Spinal cord (tissue), 10 donors: ENCODE measurements around the gene ASTE1. TPM values are rescaled to one million over a fixed set of nuclear protein-coding genes. Genes with fewer than 3 reads are reported as not detected.
"Not testable (repeated sequence)": the region's sequence is repeated elsewhere in the genome, so short reads cannot be mapped to it uniquely, and the experiment has no call there.

Experiments
- DNase-seq, 6 donors: peaks; one replicate each; pipeline versions ENCODE4 v3.0.0 to v3.0.0-alpha.2; 2013 to 2015; ENCODE audit warnings: low spot score in 6 of 6, low read depth in 4 of 6
- H3K27ac ChIP-seq: one replicate; pipeline ENCODE4 v1.5.1; 2013; ENCODE audit warnings: low read depth, low read length, control low read depth
- H3K27me3 ChIP-seq: one replicate; pipeline ENCODE4 v1.6.1; 2013; ENCODE audit warnings: low read length; ENCODE audit not compliant: control insufficient read depth, insufficient read depth
- H3K36me3 ChIP-seq: one replicate; pipeline ENCODE4 v1.6.1; 2013; ENCODE audit warnings: low read length; ENCODE audit not compliant: control insufficient read depth, insufficient read depth
- H3K4me1 ChIP-seq: one replicate; pipeline ENCODE4 v1.6.1; 2013; ENCODE audit warnings: low read length; ENCODE audit not compliant: control insufficient read depth, insufficient read depth
- H3K4me3 ChIP-seq: one replicate; pipeline ENCODE4 v1.5.1; 2013; ENCODE audit warnings: low read depth, low read length, control low read depth
- H3K9me3 ChIP-seq: one replicate; pipeline ENCODE4 v1.6.1; 2013; ENCODE audit warnings: low read length; ENCODE audit not compliant: control insufficient read depth, insufficient read depth
- WGBS: methylation state at CpG from one replicate; pipeline ENCODE4 v1.1.5; 2013; ENCODE audit warnings: missing lambda C conversion rate; ENCODE audit not compliant: insufficient coverage; 5-methylcytosine and 5-hydroxymethylcytosine counted together
- polyA plus RNA-seq, 2 donors: library from polyadenylated mRNA; unstranded; fragments of 120-200 nt; gene quantifications; one replicate each; pipeline ENCODE4 v1.2.1, GENCODE V29; 2013; ENCODE audit not compliant: insufficient read length in 2 of 2
- total RNA-seq, 2 donors: library from RNA; depleted of rRNA in 1 of 2; stranded (reverse); fragments of 120-200 nt in 1 of 2; fragments of >200 nt in 1 of 2; gene quantifications; one replicate each; pipeline versions ENCODE4 v1.2.3 to v1.2.4, GENCODE V29; 2013 to 2014
- donor health status: healthy.

The ASTE1 gene
- total and polyA plus RNA-seq, 4 donors = 9.0 to 13.2 (median 10.8) TPM

- not testable (repeated sequence) for H3K27me3 ChIP-seq, H3K27ac ChIP-seq, H3K36me3 ChIP-seq, H3K9me3 ChIP-seq, DNase-seq, H3K4me1 ChIP-seq, H3K4me3 ChIP-seq
- WGBS = 87% methylated on average over 8 of the region's 10 CpGs
Observed at GRCh38 chr3:131042271-131042985, 15.8 kb upstream of the ASTE1 start.

GRCh38 chr3:131038326-131038725 is 11.7 kb upstream of the ASTE1 start:
- Histone ChIP-seq H3K9me3 (no peaks in the 10 kb centered on the region), H3K27ac (no peak overlapping the region), H3K4me3 (no peak overlapping the region), H3K4me1 (no peaks in the 10 kb centered on the region), H3K27me3 (no peaks in the 10 kb centered on the region), H3K36me3 (peaks cover 4% of the 10 kb centered on the region)
- WGBS = no CpG with 5 or more reads among the region's 2 CpGs
- DNase-seq = no peak

GRCh38 chr3:131036986-131037385 is 10.4 kb upstream of the ASTE1 start:
- H3K9me3 ChIP-seq = no peaks in the 10 kb centered on the region
- no peak for DNase-seq
- H3K27me3 ChIP-seq = no peaks in the 10 kb centered on the region
- H3K36me3 ChIP-seq = peaks cover 3% of the 10 kb centered on the region
- H3K4me3 ChIP-seq = no peak overlapping the region
- WGBS = 90% methylated on average over 3 of the region's 5 CpGs
- no peak overlapping the region for H3K27ac ChIP-seq
- no peaks in the 10 kb centered on the region for H3K4me1 ChIP-seq

GRCh38 chr3:131036200-131036816 is 9.7 kb upstream of the ASTE1 start:
- Histone ChIP-seq H3K4me3 (no peak overlapping the region), H3K9me3 (no peaks in the 10 kb centered on the region), H3K36me3 (no peaks in the 10 kb centered on the region), H3K4me1 (no peaks in the 10 kb centered on the region), H3K27me3 (no peaks in the 10 kb centered on the region), H3K27ac (no peak overlapping the region)
- DNase-seq = no peak
- no CpG with 5 or more reads among the region's 1 CpG for WGBS

- DNase-seq = peak in 3 of 6 donors; percentile 43 to 88 (median 73)
- no CpG with 5 or more reads among the region's 1 CpG for WGBS
- no peaks in the 10 kb centered on the region for H3K27me3 ChIP-seq
Observed at GRCh38 chr3:131033480-131034080, 7.0 kb upstream of the ASTE1 start.

GRCh38 chr3:131031660-131032059 is 5.0 kb upstream of the ASTE1 start:
- H3K27ac ChIP-seq = no peak overlapping the region
- H3K27me3 ChIP-seq = no peaks in the 10 kb centered on the region
- H3K36me3 ChIP-seq = peaks cover 3% of the 10 kb centered on the region
- H3K4me3 ChIP-seq = no peak overlapping the region
- WGBS = no CpG with 5 or more reads among the region's 3 CpGs
- peaks cover 3% of the 10 kb centered on the region for H3K4me1 ChIP-seq
- no peak for DNase-seq
- no peaks in the 10 kb centered on the region for H3K9me3 ChIP-seq

More at GRCh38 chr3:131033480-131034080, 7.0 kb upstream of the ASTE1 start:
- Histone ChIP-seq H3K36me3 (peaks cover 3% of the 10 kb centered on the region), H3K27ac (no peak overlapping the region), H3K4me3 (no peak overlapping the region), H3K4me1 (no peaks in the 10 kb centered on the region), H3K9me3 (no peaks in the 10 kb centered on the region)

- H3K4me3 ChIP-seq = no peak overlapping the region
Observed at GRCh38 chr3:131028844-131029243, 2.2 kb upstream of the ASTE1 start.

GRCh38 chr3:131025539-131025938 is 1.1 kb downstream of the ASTE1 start:
- Histone ChIP-seq H3K36me3 (peaks cover 3% of the 10 kb centered on the region), H3K9me3 (no peaks in the 10 kb centered on the region), H3K4me3 (peak overlapping the region; percentile 90), H3K4me1 (peaks cover 4% of the 10 kb centered on the region), H3K27me3 (no peaks in the 10 kb centered on the region), H3K27ac (no peak overlapping the region)
- no peak for DNase-seq
- WGBS = 100% methylated on average over 1 of the region's 1 CpG

More at GRCh38 chr3:131028844-131029243, 2.2 kb upstream of the ASTE1 start:
- Histone ChIP-seq H3K27ac (no peak overlapping the region), H3K27me3 (no peaks in the 10 kb centered on the region), H3K36me3 (peaks cover 3% of the 10 kb centered on the region), H3K4me1 (peaks cover 4% of the 10 kb centered on the region), H3K9me3 (no peaks in the 10 kb centered on the region)
- DNase-seq = no peak
- no CpG with 5 or more reads among the region's 3 CpGs for WGBS

- DNase-seq = no peak
- H3K36me3 ChIP-seq = peaks cover 7% of the 10 kb centered on the region
- H3K4me1 ChIP-seq = peaks cover 3% of the 10 kb centered on the region
- no peak overlapping the region for H3K4me3 ChIP-seq
- no peaks in the 10 kb centered on the region for H3K9me3 ChIP-seq
- H3K27ac ChIP-seq = no peak overlapping the region
- WGBS = 45% methylated on average over 2 of the region's 5 CpGs
- H3K27me3 ChIP-seq = no peaks in the 10 kb centered on the region
Observed at GRCh38 chr3:131020122-131020693, 6.4 kb downstream of the ASTE1 start.
